ENCODE data around the gene MUTYH.

GRCh38 chr1:45351508-45351907, 11.3 kb upstream of the MUTYH start:
- TF ChIP-seq CTCF (IDR thresholded peaks at IDR 0.05) (no peak), EP300 (IDR thresholded peaks at IDR 0.05) (no peak)

Data from gastroesophageal sphincter (tissue), 3 donors.